Right hindlimb (tissue), 1 donor: Measurements from ENCODE around the gene GBF1.

Experiments used
- DNase-seq: peaks from one replicate; pipeline ENCODE4 v3.0.0-alpha.2; 2018

GBF1 gene

DNA sequence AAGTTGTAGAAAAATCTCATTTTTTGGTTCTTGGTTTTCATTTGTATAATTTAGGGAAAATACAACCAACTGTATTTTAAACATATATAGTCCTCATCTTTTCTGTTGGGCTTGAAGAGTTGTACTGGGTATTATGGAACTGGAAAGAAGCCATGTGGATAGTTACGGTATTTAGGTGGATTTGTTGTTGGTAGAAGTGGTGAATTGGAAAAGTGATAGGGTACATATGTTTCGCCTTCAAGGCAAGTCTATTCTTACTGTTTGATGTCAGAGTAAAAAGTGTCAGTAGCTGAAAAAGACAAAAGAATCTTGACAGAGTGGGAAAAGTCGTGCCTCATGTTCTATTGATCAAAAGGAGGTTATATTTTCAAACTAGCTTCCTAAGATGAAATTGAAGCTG, 64.6 kb downstream of the GBF1 start:
- no peak for DNase-seq

DNA sequence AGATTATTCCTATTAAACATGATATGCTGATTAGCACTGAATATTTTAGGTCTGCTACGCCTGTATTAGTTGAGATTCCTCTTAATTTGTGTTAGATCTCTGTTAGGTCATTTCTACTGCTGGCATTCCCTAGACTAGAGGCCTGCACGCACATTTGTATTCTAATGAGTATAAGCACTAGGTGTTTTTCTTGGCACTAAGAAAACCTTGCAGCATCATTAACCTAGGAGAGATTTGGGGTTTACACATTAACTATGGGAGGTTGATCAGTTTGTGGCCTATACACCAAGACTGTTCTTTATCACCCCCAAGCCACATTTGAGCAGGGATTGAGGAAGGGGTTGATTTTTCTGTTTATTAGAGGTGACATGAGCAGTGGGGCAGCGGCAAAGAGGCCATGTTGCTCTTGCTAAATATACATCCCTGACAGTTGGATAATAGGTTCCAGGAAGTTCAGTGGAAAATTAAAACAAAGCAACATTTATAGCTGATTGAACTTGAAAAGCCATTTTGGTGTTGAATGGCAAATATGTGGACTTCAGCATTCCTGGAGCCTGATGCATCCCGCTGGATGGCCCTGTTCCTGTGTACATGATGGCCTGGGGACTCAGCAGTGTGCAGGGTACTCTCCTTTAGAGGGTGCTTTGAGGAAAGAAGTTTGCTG, 65.2 kb downstream of the GBF1 start:
- DNase-seq, result no peak

DNA sequence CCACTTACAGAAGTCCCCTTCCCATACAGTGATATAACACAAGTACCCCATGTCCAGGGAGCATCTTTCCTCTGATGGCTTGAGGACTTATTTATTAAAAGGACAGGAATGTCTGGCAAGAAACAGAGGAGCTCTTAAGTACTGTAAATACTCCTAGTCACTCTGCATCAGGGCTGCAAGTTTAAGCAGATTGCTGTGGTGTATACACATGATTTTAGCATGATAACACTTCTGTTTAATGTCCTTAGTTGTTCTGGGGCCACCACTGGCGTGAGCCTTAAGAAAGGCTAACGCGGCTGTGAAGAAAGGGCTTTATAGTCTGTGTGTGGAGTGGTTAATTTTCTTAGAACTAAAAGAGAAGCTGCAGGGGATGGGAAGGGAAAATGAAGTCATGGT, 65.7 kb downstream of the GBF1 start:
- DNase-seq, result no peak

DNA sequence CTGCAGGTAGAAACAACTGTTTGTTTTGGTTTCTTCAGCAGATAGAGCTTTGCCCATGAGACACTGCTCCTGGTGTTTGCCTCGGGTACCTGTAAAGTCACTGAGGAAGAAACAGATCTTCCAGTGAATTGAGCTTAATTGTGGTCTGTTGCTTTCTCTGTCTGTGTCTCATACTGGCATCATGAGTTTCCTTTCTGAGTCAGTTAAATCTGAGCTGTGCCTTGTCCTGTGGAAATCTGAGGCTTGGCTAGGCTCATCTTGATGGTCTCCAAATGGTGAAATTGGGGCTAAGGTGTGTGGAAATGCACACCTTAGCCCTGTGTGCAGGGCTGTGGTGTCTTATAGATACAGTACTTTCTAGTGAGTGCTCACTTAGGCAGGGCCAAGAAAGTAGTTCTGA, 67.4 kb downstream of the GBF1 start:
- no peak for DNase-seq

DNA sequence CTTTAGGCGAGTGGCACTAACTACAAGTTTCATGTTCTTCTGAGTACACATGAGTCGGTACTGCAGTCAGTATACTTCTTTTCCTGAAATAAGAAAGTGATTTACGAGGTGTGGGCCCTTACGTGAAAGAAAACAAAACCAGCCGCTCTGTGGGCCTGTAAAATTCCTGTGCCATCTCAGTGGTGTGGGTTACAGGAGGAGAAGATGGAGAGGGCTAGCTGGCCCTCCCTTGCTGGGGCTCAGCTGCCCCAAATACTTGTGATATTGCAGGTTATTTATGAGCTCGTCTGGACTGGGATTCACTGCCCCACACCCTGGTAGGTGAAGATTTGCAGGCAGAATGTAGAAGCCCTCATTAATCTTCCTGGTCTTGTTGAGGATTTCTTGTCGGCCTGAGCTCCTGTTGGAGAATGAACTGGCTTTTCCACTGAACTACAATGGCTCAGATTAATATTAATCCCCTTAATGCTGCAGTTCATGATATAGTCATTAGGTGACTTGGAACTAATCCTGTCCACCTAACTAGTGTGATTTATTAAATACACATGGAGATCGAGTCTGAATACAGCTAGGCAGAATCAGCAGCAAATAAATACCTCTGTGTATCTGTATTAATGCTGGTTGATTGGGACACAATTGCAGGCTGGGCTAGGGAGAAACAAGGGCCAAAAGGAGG, 68.0 kb downstream of the GBF1 start:
- DNase-seq, result no peak

DNA sequence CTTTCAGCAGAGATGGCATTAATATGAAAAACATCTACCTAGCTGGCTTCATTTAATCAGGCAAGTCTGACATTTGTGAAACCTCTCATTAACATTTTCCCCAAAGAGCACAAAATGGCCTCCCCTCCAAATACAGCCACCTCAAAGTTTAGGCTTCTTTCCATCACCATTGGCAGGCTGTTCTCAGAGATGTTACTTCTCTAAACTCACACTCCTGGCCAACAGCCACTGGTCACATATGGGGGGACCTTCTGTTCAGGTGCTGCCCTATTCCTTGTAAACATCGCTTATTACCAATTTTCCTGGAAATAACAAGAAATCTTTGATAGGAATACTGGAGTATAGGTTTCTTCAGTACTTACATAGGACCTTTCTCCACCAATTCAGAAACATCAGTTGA, 69.5 kb downstream of the GBF1 start:
- no peak for DNase-seq

DNA sequence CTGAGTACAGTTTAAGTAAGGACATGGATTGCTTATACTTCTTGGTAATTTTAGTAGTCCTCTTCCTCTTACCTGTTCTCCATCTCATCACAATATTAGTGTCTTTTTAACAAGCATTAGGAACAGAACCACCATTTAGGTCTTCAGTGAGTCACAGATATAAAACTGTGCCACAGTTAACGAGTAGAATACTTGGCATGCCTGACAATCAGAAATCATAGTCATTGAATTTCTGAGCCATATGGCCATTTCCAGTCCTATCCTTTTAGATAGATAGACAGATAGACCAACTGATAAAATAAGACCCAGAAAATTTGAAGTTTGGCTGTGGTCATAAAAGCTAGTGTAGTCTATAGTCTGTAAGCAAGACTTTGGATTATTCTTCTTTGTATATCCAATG, 71.1 kb downstream of the GBF1 start:
- no peak for DNase-seq

DNA sequence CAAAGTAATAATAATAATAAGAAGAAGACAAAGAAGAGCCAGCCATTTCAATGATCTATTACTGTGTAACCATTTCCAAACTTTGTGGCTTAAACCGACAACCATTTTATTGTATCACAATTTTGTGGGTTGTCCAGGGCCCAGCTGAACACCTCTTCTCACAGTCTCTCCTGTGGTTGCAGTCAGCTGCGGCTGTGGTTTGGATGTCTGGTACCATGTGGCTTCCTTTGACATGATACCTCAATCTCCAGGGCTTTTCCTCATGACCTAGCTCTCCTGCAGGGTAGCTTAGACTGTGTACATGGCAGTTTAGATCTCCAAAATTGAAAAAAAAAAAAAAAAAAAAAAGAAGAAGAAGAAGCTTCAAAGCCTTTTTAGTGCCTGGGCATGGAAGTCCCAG, 77.6 kb downstream of the GBF1 start:
- no peak for DNase-seq

DNA sequence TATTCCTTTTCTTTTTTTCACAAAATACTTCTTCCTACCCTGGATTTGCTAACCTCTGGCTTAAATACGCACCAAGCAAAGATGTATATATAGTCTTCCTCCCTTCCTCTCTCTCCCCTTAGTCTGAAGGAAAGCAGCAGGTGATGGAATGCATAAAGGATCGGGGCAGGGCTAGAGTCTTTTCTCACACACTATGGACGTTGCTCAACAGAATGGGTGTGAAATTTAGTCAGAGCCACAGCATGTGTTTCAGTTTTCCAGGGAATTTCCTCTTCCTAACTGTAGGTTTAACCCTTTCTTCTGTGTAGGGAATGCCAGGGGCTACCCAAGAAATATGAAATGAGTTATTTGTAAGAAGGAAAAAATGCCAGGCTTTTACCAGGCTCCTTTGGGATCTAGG, 78.7 kb downstream of the GBF1 start:
- peak; percentile 38 for DNase-seq

DNA sequence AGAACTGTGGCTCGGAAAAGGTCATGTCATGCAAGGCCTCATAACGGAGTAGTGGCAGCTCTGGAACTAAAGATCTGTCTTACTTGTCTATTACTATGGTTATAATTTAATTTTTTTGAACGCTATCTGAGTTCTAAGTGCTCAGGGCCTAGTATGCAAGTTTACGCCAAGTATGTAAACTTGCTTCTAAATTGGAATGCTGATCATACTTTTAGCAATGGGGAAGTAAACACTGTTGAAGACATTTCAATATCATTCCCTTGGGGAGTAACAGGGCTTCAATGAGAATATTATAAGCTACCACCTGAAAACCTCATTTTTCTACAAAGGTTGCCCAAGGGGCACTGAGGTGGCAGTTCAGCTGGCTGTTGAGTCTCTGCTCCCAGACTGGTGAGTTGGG, 80.7 kb downstream of the GBF1 start:
- DNase-seq, result no peak

DNA sequence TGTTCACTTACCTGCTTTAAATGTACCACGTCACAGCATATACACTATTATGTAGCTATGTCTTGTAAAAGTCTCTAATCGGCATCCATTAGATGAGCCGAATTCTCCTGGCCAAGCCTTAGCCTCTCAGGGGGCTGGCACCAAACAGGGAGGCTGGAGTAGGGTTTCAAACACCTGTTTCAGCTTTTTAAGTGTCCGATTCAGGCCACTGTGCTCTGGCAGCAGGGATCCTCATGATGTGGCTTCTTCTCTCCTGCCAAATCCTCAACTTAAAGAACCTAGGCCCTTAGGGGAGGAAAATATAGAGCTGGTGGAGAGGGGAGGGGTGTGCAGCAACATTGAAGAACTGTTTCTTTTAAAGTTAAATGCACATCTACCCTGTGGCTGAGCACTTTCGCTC, 81.7 kb downstream of the GBF1 start:
- DNase-seq, result peak; percentile 67

DNA sequence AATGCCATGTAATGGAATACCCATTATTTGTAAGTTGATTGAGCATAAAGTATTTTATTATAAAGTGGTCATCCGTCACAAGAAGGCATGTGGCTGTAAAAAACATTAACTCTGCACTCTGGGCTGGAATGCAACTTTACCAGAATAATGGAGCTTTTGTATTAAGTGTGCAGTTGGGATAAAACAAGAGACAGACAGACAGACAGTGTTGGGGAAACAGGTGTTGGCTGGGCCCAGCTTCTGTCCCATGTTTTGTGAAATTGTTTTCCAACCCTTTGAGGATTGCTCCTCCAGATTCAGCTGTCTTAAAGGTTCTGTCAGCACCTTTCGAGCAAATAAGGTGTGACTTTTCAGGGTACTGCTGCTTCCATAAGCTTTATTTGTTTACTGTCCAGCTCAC, 82.3 kb downstream of the GBF1 start:
- no peak for DNase-seq

DNA sequence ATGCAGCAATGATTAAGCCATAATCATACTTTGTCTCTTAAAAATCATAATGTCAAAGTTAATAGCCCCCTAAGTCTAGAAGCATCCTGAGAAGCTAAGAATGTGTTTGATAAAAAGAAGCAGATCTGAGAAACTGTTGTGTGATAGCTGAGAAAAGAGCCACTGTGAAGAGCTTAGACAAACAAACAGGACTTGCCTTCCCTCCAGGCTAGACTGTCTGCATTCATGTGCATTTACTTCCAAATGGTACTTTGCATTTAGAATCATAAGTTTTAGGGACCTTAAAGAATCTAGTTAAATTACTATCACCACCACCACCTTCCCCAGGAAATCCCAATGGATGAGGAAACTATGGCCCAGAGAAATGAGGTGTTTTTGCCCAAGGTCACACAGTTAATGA, 87.4 kb downstream of the GBF1 start:
- no peak for DNase-seq

DNA sequence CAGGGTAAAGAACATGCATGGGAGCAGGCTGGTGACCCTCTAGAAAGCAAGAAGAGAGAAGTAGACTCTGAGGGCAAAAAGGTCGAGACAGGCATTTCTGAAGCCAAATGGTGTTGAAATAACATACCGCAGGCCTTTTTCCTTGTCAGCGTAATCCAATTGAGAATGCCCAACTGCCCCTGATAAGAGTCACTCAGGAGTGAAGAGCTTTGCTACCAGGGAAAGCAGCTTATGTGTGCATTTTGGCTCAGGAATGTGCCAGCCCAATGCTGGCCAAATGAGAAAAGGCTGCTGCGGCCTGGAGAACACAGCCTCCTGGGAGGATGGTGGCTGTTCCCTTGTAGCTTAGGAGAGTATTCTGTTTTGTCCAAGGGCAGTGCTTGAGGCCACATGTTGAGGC, 88.8 kb downstream of the GBF1 start:
- no peak for DNase-seq

DNA sequence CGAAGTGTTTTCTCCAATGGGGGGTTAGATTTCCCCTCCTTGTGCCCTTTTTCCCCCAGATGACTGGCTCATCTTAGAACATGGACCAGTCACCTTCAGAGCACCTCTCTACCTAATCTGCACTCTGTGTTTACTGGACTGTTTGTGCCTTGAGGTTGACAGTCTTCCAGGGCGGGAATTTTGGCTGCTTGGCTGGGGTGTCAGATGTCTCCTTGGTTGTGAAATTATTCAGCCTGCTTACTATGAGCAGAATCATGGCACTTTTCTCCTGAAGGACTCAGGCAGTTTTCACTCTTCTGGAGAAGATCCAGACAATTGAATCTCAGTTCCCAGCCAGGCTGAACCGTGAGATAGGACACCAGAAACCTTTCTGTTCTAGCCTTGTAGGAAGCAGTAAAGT, 89.9 kb downstream of the GBF1 start:
- DNase-seq, result no peak

DNA sequence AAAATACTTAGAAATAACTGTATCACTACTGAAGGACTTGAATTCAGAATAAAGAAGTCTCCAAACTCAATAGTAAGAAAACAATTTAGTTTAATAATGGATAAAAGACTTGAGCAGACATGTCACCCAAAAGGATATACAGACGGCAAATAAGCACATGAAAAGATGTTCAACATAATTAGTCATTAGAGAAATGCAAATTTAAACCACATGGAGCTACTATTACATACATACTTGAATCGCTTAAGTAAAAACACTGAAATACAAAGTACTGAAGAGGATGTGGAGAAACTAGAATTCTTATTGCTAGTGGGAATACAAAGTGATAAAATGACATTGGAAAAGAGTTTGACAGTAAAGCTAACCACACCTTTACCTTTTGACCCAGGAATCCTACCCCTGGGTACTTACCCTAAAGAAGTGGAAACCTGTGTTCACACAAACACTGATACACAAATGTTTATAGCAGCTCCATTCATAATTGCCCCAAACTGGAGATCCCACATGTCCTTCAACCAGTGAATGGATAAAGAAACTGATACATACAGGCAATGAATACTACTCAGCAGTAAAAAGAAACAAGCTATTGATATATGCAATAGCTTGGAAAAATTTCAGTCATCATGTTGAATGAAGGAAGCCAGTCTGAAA, 95.8 kb downstream of the GBF1 start:
- no peak for DNase-seq

DNA sequence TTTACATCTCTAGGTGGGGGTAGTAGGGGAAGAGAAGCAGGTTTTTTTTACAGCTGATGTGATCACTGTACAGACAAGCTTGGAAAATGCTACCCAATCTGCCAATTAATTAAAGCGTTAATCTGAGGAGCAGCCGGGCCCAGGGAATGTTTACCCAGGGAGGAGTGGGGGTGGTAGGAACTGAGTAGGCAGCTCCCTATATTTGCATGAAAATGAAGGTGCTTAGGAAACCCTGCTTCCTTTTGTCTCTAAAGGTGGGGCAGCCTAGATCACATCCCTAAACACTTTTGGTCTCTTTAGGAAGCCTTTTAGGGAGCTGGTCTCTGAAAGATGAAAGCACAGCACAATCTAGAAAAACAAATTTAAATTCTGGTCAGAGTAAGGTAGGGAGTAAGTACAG, 97.1 kb downstream of the GBF1 start:
- DNase-seq, result no peak

DNA sequence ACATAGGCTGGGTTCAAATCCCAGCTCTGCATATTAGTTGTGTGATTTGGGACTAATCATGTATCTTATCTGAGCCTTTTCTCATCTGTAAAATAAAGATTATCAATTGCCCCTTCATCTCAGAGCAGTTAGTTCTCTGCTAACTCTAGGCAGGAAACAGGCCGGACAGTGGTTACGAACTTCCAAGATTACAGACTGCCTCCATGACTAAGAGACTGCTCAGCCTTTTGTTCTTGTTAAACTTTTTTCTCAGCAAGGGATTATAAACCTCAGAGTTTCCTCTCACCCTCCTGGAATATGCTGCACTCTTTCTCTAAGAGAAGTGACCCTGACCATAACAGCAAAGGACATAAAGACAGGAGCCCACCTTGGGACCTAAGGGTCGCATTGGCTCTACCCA, 97.6 kb downstream of the GBF1 start:
- no peak for DNase-seq

DNA sequence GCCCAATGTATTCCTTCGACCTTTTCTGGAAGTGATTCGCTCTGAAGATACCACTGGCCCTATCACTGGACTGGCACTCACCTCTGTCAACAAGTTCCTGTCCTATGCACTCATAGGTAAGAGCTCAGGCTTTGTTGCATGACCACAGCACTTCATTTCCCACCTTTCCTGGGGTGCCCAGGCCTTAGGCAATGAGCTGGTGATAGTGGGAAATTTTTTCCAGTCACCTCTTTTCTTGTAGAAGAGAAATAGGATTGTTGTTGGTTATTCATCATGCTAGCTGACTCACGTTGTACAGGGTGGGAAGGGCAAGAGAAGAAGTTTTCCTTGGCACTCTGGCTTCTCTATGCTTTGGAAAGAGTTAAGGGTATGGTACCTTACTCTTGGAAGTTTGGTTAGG, 98.7 kb downstream of the GBF1 start:
- no peak for DNase-seq

DNA sequence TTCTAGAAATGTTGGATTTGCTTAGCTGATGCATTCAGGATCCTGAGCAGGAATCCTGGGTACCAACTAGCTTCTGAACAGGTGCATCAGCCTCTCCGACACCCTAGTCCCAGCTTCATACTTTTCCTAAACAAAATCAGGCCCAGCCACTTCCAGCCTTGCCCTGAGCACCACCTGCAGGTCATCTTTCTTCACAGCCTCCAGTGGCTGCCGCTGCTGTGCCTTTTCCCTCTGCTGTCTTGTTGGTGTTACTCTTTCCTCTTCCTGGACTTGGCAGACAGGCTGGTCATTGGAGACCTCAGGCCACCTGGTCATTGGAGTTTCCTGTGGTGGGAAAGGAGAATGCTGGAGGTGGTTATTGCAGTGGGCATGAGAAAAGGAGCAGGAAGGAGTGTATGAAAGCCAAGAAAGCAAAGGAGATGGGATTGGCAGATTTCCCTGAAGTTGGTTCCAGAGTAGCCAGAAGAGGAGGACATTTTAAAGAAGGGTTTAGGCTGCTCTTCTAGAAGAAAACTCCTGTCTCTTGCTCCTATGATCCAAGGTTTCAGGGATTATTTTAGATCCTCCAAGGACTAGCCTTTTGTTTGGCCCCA, 102.0 kb downstream of the GBF1 start:
- DNase-seq, result peak; percentile 69

DNA sequence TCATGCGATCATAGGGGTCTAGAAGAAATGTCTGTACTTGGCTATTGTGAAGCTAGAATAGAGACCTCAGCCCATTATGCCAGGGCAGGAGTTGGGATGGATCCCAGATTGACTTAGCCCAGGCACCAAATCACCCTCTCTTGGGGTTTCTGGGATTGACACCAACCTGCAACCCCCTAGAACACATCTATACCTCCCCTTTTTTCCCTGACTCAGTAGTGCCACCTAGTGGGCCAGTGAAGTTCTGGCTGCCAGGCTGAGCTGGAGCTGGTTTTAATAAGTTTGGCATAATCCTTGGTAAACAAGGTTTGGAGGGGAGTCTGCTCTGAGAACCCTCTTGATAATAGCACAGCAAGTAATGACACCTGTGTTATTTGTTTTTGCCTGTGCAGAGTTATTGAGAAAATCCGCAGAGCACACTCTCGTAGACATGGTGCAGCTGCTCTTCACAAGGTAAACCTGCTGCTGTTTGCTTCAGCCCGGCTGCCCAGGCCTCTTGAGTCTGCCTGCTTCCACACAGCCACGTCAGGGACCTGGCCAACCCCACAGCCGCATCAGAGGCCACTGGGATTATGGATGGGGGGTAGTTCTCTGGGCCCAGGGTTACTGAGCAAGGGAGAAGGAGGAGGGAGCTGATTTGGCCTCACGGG, 106.9 kb downstream of the GBF1 start:
- DNase-seq, result peak; percentile 68

DNA sequence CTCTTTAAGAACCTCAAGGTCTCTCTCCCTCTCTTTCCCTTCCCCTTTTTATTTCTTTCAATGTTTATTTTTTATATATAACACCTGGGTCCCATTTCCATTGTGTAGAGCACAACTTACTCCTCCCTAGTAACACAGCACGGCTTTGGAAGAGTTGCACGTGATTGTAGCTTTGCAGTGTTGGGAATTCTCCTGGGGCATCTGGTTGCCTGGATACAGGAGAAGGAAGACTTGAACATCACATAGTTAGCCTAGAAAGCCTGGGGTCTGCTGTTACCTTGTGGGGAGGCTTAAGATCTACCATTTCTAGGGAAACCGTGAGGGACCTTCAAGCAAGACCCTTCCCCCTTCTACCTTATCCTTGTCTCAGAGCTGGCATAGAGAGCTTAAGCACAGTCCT, 109.1 kb downstream of the GBF1 start:
- DNase-seq, result no peak

DNA sequence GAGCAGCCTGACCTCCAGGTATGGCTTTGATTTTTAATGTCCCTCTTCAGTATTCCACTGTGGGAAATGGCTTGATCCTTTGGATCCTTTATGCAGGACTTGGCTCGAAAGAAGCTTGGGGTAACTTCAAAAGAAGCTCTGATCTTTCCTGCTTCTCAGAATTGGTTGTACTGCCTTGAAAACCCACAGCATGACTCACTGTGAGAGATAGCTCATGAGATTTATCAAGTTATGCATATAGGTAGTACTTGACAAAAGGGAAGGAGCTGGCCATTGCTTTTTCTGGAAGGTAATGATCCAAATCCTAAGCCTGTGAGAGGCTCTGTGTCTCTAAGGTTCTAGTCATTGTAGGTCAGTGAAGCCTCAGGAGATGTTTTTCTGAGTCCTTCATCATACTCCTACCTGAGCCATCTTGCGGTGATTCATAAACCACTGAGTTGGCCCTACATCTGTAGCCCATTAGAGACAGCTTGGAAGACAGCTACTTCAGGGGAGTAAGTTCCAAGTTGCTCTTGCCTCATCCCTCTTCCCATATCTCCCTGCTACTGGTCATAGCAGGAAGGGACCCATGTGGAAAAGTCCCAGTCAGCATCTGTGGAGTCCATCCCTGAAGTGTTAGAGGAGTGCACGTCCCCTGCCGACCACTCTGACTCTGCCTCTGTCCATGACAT, 113.5 kb downstream of the GBF1 start:
- DNase-seq, result no peak
